Measurements from ENCODE around the gene NDE1.
"Not testable (repeated sequence)": the region's sequence is repeated elsewhere in the genome, so short reads cannot be mapped to it uniquely, and the experiment has no call there.

NDE1 gene

GRCh38 chr16:15650698-15651171 lies 690 bp downstream of the NDE1 start:
- no peak for DNase-seq (ENCODE audit: low read depth in 2 of 2)

GRCh38 chr16:15652293-15653001 lies 2.4 kb downstream of the NDE1 start:
- DNase-seq (ENCODE audit: low read depth in 2 of 2), result no peak

- no peak for DNase-seq (ENCODE audit: low read depth in 2 of 2)
Observed at GRCh38 chr16:15653227-15653626, 3.2 kb downstream of the NDE1 start.

- DNase-seq (ENCODE audit: low read depth in 2 of 2), result no peak
Observed at GRCh38 chr16:15654591-15654990, 4.5 kb downstream of the NDE1 start.

- not testable (repeated sequence) for DNase-seq (ENCODE audit: low read depth in 2 of 2)
Observed at GRCh38 chr16:15655561-15655960, 5.5 kb downstream of the NDE1 start.

GRCh38 chr16:15658149-15658548 lies 8.1 kb downstream of the NDE1 start:
- DNase-seq (ENCODE audit: low read depth in 2 of 2), result no peak

- DNase-seq (ENCODE audit: low read depth in 2 of 2), result no peak
Observed at GRCh38 chr16:15658556-15658955, 8.5 kb downstream of the NDE1 start.

GRCh38 chr16:15660203-15660601 lies 10.2 kb downstream of the NDE1 start:
- DNase-seq (ENCODE audit: low read depth in 2 of 2), result no peak

- no peak for DNase-seq (ENCODE audit: low read depth in 2 of 2)
Observed at GRCh38 chr16:15665107-15665506, 15.1 kb downstream of the NDE1 start.

- DNase-seq (ENCODE audit: low read depth in 2 of 2), result no peak
Observed at GRCh38 chr16:15667091-15667742, 17.2 kb downstream of the NDE1 start.

- no peak for DNase-seq (ENCODE audit: low read depth in 2 of 2)
Observed at GRCh38 chr16:15671530-15672117, 21.6 kb downstream of the NDE1 start.

- not testable (repeated sequence) for DNase-seq (ENCODE audit: low read depth in 2 of 2)
Observed at GRCh38 chr16:15672127-15672513, 22.1 kb downstream of the NDE1 start.

- peak; percentile 16 to 25 for DNase-seq (ENCODE audit: low read depth in 2 of 2)
Observed at GRCh38 chr16:15672514-15673167, 22.6 kb downstream of the NDE1 start.

GRCh38 chr16:15674571-15674970 lies 24.5 kb downstream of the NDE1 start:
- no peak for DNase-seq (ENCODE audit: low read depth in 2 of 2)

GRCh38 chr16:15676506-15676905 lies 26.5 kb downstream of the NDE1 start:
- DNase-seq (ENCODE audit: low read depth in 2 of 2), result no peak

- DNase-seq (ENCODE audit: low read depth in 2 of 2), result no peak
Observed at GRCh38 chr16:15677447-15677846, 27.4 kb downstream of the NDE1 start.

- peak in 1 of 2 donors; percentile 8 for DNase-seq (ENCODE audit: low read depth in 2 of 2)
Observed at GRCh38 chr16:15682105-15682570, 32.1 kb downstream of the NDE1 start.

- no peak for DNase-seq (ENCODE audit: low read depth in 2 of 2)
Observed at GRCh38 chr16:15686287-15686686, 36.2 kb downstream of the NDE1 start.

- no peak for DNase-seq (ENCODE audit: low read depth in 2 of 2)
Observed at GRCh38 chr16:15689290-15689689, 39.2 kb downstream of the NDE1 start.

GRCh38 chr16:15690296-15690695 lies 40.3 kb downstream of the NDE1 start:
- DNase-seq (ENCODE audit: low read depth in 2 of 2), result no peak

- DNase-seq (ENCODE audit: low read depth in 2 of 2), result no peak
Observed at GRCh38 chr16:15691046-15691445, 41.0 kb downstream of the NDE1 start.

GRCh38 chr16:15692508-15692907 lies 42.5 kb downstream of the NDE1 start:
- DNase-seq (ENCODE audit: low read depth in 2 of 2), result not testable (repeated sequence)
